ENCODE results near the gene LAIR1. TPM values are rescaled to one million over a fixed set of nuclear protein-coding genes. Genes with fewer than 3 reads are reported as not detected.
A peak's percentile ranks its signal among the peaks of the same experiment; 100 is the strongest.

LAIR1 gene
- polyA plus RNA-seq, 3 donors, result 48.0 to 202 (median 73.8) TPM

DNA sequence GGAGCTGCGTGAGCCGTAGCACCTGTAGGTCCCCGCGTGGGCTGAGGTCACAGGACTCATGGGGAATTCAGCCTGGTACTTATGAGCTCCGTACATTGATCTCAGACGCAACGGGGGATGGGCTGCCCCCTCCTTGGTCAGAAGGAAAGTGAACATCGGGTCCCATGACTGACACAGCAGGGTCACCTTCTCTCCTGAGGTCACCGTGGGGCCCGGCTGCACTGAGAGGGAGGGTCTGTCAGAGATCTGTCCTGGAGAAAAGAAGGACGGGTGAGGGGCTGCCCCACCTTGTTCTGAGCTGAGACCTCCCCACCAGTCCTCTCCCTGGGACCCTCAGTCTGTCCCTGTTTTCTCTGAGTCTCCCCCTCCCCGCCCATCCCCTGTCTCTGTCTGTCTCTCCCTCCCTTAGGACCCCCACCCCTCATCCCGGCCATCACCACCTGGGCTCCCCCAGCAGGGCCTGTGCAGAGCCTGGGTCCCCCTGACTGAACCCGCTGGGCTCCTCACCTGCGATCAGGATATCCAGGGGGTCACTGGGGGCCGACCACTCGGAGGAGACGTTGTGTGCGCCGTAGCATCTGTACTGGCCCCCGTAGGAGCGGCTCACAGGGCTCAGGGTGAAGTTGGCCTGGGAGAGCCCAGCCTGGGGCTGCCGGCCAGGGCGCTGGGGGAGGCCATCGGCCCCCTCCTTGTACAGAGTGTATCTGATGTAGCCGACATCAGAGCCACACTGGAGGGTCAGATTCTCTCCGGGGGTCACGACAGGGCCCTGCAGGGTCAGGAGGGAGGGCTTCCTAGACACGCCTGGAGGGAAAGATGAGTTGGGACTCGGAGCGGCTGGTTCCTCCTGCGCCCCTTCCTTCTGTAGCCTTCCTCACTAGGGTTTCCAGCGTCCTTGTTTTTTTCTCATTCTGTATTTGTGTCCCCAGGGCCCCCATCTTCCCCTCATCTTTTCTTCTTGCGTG is 27.6 kb downstream of the LAIR1 start:
- Mint-ChIP-seq H3K4me3 (no peak overlapping the region), H3K27ac (peak overlapping the region in 1 of 7 donors; percentile 37), H3K27me3 (ENCODE audit: low read depth in 3 of 3) (peaks cover 0 to 8% (median 4%) of the 10 kb centered on the region in 3 donors), H3K4me1 (peaks cover 46% of the 10 kb centered on the region), H3K9me3 (peaks cover 0 to 2% (median 0%) of the 10 kb centered on the region in 7 donors), H3K36me3 (peaks cover 0 to 3% of the 10 kb centered on the region in 2 donors)
- Histone ChIP-seq H3K79me2 (ENCODE audit: insufficient read depth, low read length) (no peaks in the 10 kb centered on the region), H3K27me3 (ENCODE audit: control insufficient read depth in 2 of 2, insufficient read depth in 2 of 2, low read length in 2 of 2) (no peaks in the 10 kb centered on the region), H3K9ac (ENCODE audit: insufficient read depth, low read length, poor library complexity, severe bottlenecking) (no peak overlapping the region), H3K9me3 (replicated peaks in 1 of 2; ENCODE audit: control insufficient read depth in 1 of 2, insufficient read depth in 1 of 2, low read length in 2 of 2) (no peaks in the 10 kb centered on the region), H3K4me2 (replicated peaks; ENCODE audit: extremely low read depth, low read length, poor library complexity, severe bottlenecking) (no peak overlapping the region), H3K27ac (ENCODE audit: low read depth in 1 of 2, low read length in 2 of 2) (no peak overlapping the region), H4K20me1 (ENCODE audit: insufficient read depth, low read length) (no peaks in the 10 kb centered on the region), H3K4me3 (replicated peaks in 1 of 3; ENCODE audit: low read depth in 2 of 3, low read length in 3 of 3) (no peak overlapping the region), H3K36me3 (replicated peaks in 1 of 2; ENCODE audit: control insufficient read depth in 1 of 2, insufficient read depth in 2 of 2, low read length in 2 of 2) (no peaks in the 10 kb centered on the region), H3K4me1 (ENCODE audit: control insufficient read depth in 1 of 2, insufficient read depth in 2 of 2, low read length in 2 of 2) (peaks cover 29 to 34% of the 10 kb centered on the region in 2 donors), H2AFZ (ENCODE audit: insufficient read depth, low read depth, low read length, poor library complexity, severe bottlenecking) (no peak overlapping the region)
- WGBS (ENCODE audit: insufficient coverage), result 97% methylated on average over 17 of the region's 34 CpGs
- DNase-seq, result no peak
- intact Hi-C loops (cut with micrococcal nuclease), result loop anchor here in 1 of 2 donors (10.0 kb wide), 1 partner anchor 52 kb away; the partner anchor contains the start of gene LILRB2
- TF ChIP-seq, protein P1, sequence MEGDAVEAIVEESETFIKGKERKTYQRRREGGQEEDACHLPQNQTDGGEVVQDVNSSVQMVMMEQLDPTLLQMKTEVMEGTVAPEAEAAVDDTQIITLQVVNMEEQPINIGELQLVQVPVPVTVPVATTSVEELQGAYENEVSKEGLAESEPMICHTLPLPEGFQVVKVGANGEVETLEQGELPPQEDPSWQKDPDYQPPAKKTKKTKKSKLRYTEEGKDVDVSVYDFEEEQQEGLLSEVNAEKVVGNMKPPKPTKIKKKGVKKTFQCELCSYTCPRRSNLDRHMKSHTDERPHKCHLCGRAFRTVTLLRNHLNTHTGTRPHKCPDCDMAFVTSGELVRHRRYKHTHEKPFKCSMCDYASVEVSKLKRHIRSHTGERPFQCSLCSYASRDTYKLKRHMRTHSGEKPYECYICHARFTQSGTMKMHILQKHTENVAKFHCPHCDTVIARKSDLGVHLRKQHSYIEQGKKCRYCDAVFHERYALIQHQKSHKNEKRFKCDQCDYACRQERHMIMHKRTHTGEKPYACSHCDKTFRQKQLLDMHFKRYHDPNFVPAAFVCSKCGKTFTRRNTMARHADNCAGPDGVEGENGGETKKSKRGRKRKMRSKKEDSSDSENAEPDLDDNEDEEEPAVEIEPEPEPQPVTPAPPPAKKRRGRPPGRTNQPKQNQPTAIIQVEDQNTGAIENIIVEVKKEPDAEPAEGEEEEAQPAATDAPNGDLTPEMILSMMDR (IDR thresholded peaks at IDR 0.05), result no peak

DNA sequence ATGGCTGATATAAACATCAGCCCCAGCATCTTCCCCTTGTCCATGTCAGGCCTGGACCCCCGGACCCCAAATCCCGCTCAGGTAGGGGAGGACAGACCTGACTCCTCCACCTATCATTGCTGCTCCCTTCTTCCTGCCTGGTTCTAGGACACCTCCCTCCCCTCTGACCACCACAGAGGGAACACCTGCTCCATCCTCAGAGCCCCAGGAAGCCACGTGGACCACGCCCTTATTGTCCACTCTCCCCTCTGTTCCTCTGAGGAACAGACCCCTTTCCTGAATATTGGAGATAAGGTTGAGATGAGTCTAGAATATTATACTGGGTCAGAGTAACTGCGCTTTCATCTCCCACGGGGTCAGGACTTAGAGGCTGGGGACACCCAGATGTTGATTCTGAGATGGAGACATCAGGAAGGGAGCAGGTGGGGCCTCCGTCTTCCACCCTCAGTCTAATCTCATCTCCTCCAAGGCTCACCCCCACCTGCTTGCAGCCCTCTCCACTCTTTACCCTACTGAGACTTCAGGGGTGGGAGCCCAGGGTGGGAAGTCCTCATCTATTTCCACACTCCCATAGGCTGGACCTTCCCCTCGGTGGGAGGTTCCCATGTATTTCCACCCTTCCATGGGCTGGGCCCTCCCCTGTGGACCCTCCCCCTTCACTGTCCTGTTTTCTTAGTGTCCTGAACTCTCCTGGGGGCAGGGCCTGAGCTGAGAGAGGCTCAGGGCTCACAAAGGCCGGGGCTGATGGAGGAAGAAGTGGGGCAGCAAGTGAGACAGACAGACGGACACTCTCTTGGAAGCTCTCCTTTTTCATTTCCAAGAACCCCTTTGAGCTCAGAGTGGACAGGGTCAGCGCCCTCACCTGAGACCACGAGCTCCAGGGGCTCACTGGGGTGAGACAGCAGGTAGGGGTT is 28.5 kb downstream of the LAIR1 start:
- Histone ChIP-seq H3K4me1 (ENCODE audit: control insufficient read depth in 1 of 2, insufficient read depth in 2 of 2, low read length in 2 of 2) (peaks cover 29 to 34% of the 10 kb centered on the region in 2 donors), H2AFZ (ENCODE audit: insufficient read depth, low read depth, low read length, poor library complexity, severe bottlenecking) (no peak overlapping the region), H3K27ac (ENCODE audit: low read depth in 1 of 2, low read length in 2 of 2) (no peak overlapping the region), H3K4me3 (replicated peaks in 1 of 3; ENCODE audit: low read depth in 2 of 3, low read length in 3 of 3) (no peak overlapping the region), H3K4me2 (replicated peaks; ENCODE audit: extremely low read depth, low read length, poor library complexity, severe bottlenecking) (no peak overlapping the region), H4K20me1 (ENCODE audit: insufficient read depth, low read length) (no peaks in the 10 kb centered on the region), H3K79me2 (ENCODE audit: insufficient read depth, low read length) (no peaks in the 10 kb centered on the region), H3K9me3 (replicated peaks in 1 of 2; ENCODE audit: control insufficient read depth in 1 of 2, insufficient read depth in 1 of 2, low read length in 2 of 2) (no peaks in the 10 kb centered on the region), H3K36me3 (replicated peaks in 1 of 2; ENCODE audit: control insufficient read depth in 1 of 2, insufficient read depth in 2 of 2, low read length in 2 of 2) (no peaks in the 10 kb centered on the region), H3K27me3 (ENCODE audit: control insufficient read depth in 2 of 2, insufficient read depth in 2 of 2, low read length in 2 of 2) (no peaks in the 10 kb centered on the region), H3K9ac (ENCODE audit: insufficient read depth, low read length, poor library complexity, severe bottlenecking) (no peak overlapping the region)
- peaks cover 46% of the 10 kb centered on the region for H3K4me1 Mint-ChIP-seq
- intact Hi-C loops (cut with micrococcal nuclease), result loop anchor here in 1 of 2 donors (10.0 kb wide), 1 partner anchor 51 kb away; the partner anchor contains the start of gene LILRB2
- no peak for DNase-seq
- peaks cover 0 to 2% (median 0%) of the 10 kb centered on the region in 7 donors for H3K9me3 Mint-ChIP-seq
- 100% methylated on average over 4 of the region's 12 CpGs for WGBS (ENCODE audit: insufficient coverage)
- peaks cover 0 to 8% (median 4%) of the 10 kb centered on the region in 3 donors for H3K27me3 Mint-ChIP-seq (ENCODE audit: low read depth in 3 of 3)
- peak overlapping the region in 1 of 2 donors; percentile 6 for H3K4me3 Mint-ChIP-seq
- TF ChIP-seq, protein P1 (IDR thresholded peaks at IDR 0.05), result no peak
- peaks cover 0 to 1% of the 10 kb centered on the region in 2 donors for H3K36me3 Mint-ChIP-seq
- H3K27ac Mint-ChIP-seq, result peak overlapping the region in 4 of 7 donors; percentile 10 to 59 (median 37)
